ENCODE measurements around the gene RACGAP1.

RACGAP1 gene

DNA sequence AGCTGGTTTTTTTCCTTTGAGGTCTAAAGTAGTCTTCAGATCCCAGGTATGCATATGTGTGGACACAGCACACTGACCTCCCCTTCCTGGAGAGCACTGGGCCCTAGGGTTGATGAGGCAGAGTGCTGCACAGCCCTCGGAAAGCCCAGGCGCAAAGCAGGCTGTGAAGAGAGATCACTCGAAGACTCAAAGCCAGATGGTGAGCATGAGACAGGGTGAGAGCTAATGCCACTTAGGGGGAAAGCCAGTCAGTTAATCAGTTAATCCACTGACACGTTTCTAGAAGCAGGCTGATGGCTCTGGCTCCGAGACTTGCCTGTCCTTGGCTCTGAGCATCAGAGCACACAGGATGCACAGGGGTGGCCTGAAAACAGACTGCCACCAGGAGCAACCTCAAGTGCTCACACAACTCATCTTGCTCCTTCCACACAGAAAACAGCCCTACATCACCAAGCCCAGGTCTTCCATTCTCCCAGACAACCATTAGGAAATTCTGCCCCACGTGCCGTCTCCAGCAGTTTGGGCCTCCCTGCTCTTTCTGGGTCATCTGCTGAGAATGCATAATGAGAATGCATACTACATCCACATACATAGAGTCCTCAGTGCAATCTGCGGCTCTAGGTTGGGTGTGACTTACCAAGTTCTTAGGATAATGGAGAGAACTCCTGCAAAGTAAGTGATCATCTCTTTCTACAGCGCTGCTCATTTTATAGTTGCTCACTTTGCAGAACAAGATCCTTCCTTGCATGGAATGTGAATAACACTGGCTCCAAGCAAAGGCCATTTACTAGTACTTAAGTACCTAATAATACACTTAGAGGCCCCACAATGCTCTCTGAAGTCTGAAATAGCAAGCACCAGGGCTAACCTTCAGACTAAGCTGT, 40.6 kb downstream of the RACGAP1 start:
- no peak for DNase-seq

GRCh38 chr12:49983892-49984291, 41.4 kb downstream of the RACGAP1 start:
- DNase-seq, result no peak

GRCh38 chr12:49982246-49983087, 42.8 kb downstream of the RACGAP1 start:
- DNase-seq, result no peak

DNA sequence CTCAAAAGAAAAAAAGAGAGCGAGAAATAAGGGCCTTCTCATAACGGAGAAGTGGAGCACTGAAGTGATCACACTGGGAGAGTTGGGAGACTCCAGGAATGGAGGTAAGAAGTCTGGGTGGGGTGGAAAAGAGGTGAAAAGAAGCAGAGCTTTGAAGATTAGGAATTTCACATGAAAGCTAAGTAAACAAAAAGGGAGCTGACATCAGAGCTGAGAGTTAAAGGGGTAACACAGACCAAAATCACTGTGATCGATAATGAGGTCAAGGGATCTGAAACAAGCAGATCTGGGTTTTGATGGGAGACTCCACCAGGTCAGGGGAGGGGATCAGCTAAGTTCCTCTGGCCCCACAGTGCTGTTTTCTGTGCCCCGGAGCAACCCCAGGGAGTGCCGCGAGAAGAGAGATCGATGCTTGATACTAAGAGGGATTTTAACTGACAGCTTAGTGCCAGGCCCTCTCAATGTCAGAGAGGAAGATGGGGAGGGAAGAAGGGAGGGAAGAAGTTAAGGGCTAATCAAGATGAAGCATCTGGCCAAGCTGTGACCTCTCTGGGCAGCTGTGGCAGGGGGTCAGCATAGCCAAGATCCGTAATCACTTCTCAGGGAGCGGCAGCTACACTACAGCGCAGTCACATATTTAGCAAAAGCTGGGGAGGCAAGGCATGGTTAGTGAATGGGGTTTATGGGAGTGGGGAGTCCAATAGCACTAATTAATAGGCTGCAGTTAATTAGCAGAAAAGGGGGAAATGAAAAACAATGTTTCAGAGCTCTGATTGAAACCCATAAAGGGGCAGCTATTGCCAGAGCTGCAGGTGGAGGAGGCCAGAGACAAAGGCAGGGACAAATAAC, 44.6 kb downstream of the RACGAP1 start:
- DNase-seq, result no peak

DNA sequence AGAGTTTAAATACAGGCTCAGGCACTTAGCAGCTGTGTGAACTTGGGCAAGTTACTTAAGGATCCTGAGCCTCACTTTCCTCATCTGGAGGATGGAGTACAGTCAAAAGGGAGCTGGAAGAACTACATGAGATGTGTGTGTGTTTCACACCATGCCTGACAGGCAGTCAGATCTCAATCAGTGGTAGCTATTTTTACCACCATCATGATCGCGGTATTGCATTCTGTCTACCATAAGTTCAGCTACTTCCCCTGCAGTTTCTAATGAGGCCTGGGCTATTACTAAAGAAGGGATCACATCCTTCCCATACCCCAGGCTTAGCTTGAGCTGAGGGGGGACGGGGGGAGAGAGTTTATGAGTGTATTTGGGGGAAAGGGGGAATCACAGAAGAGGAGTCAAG, 45.5 kb downstream of the RACGAP1 start:
- no peak for DNase-seq

DNA sequence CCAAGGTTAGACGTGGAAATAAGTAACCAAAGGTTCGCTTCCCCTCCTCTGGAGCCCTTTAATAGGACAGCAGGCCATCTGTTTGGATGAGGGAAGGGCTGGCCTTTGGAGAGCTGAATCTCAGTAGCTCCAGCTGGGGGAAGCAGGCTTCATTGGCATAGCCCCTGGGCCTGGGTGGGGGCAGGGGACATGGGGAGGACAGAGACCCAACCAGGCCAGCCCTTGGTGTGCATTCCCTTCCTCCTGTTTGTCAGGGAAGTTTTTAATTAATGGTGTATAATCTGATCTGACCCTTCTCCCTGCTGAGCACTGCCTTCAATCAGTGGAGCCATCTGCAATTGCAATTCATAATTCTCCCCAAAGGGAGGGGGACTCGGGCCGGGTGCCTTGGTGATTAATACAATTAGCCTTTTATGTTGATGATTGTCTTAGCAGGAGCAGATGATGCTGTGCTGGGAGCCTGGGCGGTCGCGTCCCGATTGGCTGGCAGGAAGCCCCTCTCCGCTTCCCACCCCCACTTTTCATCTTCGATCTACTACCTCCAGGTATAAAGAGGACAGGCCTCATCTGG, 46.2 kb downstream of the RACGAP1 start:
- no peak for DNase-seq

DNA sequence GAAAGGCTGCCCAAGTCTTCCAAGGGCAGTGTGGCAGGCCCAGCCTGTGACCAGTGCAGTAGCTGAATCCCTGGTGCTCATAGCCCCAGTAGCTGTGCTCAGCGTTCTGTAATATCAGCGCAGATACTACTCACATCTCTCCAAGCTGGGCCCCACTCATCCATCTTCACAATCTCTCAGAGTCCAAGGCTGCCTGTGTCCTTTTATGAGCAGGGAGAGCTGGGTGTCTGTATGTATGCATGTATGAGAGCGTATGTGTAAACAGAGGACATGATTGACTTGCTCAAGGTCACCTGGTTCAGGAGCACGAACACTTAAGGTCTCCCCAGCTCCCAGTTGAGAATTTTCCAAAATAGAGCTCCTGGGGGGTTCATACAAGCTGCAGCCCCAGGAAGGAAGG, 47.2 kb downstream of the RACGAP1 start:
- no peak for DNase-seq

DNA sequence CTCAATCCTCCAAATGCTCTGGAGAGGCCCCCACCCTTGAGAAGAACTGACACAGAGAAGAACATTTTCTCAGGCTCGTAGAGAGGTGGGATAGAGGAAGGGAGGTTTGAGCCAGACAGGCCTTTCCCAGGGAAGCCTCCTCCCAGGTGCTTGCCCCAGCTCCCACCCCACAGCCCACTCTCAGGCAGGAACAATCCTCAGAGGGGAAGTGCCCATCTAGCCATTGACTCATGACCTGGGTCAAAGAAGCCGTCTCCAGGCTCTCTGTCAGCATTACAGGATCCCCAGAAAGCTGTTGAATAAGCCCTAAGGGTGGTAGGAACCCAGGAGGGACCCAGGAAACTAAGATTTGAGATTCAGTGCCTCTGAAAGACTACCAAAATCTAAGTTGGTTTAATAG, 48.7 kb downstream of the RACGAP1 start:
- DNase-seq, result no peak

GRCh38 chr12:49975318-49975761, 50.0 kb downstream of the RACGAP1 start:
- DNase-seq, result no peak

- DNase-seq, result no peak
Observed at GRCh38 chr12:49974677-49975317, 50.5 kb downstream of the RACGAP1 start.

GRCh38 chr12:49974231-49974675, 51.0 kb downstream of the RACGAP1 start:
- DNase-seq, result peak; percentile 41

DNA sequence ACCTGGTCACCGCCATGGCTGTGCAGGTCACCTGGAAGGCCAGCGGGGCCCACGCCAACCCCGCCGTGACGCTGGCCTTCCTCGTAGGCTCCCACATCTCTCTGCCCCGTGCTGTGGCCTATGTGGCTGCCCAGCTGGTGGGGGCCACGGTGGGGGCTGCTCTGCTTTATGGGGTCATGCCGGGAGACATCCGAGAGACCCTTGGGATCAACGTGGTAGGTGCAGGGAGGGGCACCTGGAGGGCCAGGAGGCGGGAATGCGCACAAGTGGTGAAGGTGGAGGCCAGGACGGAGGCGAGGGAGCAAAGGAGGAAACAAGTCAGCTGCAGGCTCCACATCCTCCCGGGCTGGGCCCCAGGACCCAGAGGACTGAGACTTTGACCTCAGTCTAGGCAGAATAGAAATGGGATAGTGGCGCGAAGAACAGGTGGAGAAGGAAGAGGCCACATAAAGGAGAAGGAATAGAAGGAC, 51.9 kb downstream of the RACGAP1 start:
- DNase-seq, result no peak

DNA sequence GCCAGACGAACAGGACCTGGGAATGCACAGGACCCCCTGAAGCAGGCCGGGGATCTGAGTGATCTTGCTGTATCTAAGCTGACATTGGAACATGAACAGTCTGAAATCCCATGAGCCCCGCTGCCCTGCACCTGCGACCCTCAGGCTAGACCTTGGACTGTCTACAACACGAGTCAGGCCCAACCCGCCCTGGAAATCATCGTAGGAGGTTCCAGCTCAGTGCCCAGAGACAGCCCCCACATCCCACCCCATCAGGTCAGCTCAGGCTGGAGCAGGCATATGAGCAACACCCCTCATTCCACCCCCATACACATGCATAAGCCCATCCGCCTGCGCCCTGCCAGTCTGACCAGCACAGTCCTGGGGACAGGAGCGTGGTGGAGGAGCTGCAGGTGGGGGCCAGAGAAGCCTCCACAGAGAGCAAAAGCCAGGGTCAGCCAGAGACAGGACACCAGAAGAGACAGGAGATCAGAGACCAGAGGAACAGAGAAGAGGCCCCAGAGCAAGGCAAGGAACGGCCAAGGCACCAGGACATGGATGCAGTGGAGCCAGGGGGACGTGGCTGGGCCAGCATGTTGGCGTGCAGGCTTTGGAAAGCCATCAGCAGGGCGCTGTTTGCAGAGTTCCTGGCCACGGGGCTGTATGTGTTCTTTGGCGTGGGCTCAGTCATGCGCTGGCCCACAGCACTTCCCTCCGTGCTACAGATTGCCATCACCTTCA, 52.5 kb downstream of the RACGAP1 start, which contains the start of gene AQP6:
AQP6 (plus strand) TSS at position 307 of the 720 bp plus-strand sequence; CDS start at position 534, 227 bp downstream.
- DNase-seq, result no peak

- no peak for DNase-seq
Observed at GRCh38 chr12:49972129-49972528, 53.2 kb downstream of the RACGAP1 start.

GRCh38 chr12:49971141-49971540, 54.2 kb downstream of the RACGAP1 start:
- no peak for DNase-seq

GRCh38 chr12:49970658-49971057, 54.6 kb downstream of the RACGAP1 start:
- no peak for DNase-seq

DNA sequence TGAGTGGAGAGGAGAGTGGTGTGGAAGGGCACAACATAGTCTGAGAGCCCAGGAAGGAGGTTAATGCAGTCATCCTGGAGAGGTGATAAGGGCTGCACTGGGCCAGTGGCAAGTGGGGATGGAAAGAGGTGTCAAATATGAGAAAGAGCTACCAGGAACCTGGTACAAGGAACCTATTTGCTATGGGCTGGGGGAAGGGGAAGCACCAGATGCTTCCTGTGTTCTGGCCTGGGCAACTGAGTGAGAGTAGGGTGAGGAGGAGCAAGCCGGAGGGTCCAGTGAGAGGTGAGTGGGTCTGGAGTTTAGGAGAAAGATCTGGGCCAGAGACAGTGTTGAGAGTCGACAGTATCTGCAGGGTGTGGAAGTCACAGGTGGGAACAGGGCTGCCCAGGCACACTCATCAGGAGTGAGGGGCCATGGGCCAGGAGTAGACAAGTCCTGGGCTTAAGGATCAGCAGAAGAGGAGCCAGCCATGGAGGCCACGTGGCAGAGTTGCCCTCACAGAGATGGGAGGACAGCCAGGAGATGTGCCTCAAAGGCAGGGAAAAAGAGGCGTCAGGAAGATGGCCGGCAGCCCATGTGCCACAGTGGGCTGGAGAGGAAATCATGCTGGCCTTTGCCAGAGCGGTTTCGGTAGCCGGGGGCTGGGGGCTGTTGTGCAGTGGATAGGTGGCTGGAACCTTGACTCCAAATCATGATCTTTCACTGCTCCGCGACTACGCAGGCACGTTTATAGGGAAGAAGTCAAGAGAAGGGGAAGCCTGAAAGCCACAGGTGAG, 55.5 kb downstream of the RACGAP1 start:
- no peak for DNase-seq

DNA sequence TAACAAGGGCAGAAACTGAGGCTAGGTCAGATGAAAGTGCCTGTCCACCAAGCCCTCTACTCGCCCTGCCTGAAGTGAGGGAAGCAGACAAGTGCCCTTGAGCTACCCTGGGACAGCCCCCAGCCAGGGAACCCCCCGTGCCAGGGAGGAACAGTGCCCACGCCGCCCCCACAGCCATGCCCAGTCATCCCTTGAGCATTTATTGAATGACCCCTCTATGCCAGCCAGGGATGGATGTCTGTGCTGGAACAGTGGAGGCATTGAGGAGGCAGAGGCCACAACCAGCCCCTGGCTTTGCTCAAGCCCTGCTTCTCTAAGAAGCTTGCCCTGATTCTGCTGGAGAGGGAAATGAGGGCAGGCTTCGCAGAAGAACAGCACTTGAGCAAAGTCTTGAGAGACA, 56.3 kb downstream of the RACGAP1 start:
- no peak for DNase-seq

DNA sequence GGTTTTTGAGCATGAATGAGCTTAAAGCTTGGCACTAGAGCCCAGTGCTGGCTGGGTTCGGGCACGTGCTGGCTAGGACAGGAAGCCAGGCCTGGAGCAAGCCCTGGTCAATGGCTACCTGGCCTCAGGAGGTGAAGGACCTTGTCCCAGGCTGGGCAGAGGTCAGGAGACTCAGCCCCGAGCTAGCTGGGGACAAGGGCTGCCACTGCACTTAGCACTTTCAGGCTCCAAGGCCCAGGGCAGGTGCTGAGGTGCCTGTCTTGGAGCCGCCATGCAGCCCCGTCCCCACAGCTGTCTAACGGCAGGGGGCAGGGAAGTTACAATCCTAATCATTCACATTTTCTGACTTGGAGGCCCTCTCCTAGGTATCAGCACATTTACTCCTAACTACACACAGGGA, 56.8 kb downstream of the RACGAP1 start:
- no peak for DNase-seq

GRCh38 chr12:49967777-49968250, 57.5 kb downstream of the RACGAP1 start:
- DNase-seq, result no peak
